ENCODE results near the gene IL11RA. TPM values are rescaled to one million over a fixed set of nuclear protein-coding genes. Genes with fewer than 3 reads are reported as not detected.

The IL11RA gene
- total and polyA plus RNA-seq, 9 of the 15 experiments (the other 6 are each of a cell fraction or from before 2014, with no cell fraction given) = 0.11 to 5.8 (median 2.8) TPM

- TF ChIP-seq ETV1 (tag; conservative IDR thresholded peaks at IDR 0.05; ENCODE audit: low read depth) (peak; percentile 46; the same call in 1 of the 2 replicates), U2AF1 (optimal IDR thresholded peaks at IDR 0.05; ENCODE audit: low read depth, low read length) (no peak), ZNF274 (IDR thresholded peaks at IDR 0.05; ENCODE audit: borderline replicate concordance, low read depth, low read length) (no peak), LEF1 (IDR thresholded peaks at IDR 0.05) (no peak), SP1 (CRISPR knock-in tag; IDR thresholded peaks at IDR 0.05) (0 out of 2 replicates have a peak, but pooled peaks have one; percentile 26), BRF1 (IDR thresholded peaks at IDR 0.05; ENCODE audit: borderline replicate concordance, extremely low read depth, insufficient read length) (no peak), FOXJ2 (tag; IDR thresholded peaks at IDR 0.05) (no peak), EZH2 (IDR thresholded peaks at IDR 0.05; ENCODE audit: borderline replicate concordance, low read depth, low read length) (no peak), E2F4 (CRISPR knock-in tag; IDR thresholded peaks at IDR 0.05; ENCODE audit: low read depth) (no peak), KDM5B (IDR thresholded peaks at IDR 0.05; ENCODE audit: insufficient replicate concordance, low read depth, low read length) (no peak), ELF4 (CRISPR knock-in tag; IDR thresholded peaks at IDR 0.05) (no peak), ZNF197 (CRISPR knock-in tag; IDR thresholded peaks at IDR 0.05; ENCODE audit: low read depth) (no peak), SRF (CRISPR knock-in tag; IDR thresholded peaks at IDR 0.05) (no peak), ARID3B (CRISPR knock-in tag; IDR thresholded peaks at IDR 0.05; ENCODE audit: borderline replicate concordance) (no peak), KDM4B (IDR thresholded peaks at IDR 0.05; ENCODE audit: borderline replicate concordance in 2 of 2, low read depth in 1 of 2) (no peak), ZNF174 (CRISPR knock-in tag; IDR thresholded peaks at IDR 0.05) (no peak), CCAR2 (IDR thresholded peaks at IDR 0.05; ENCODE audit: low read depth, low read length) (no peak), JUN (IDR thresholded peaks at IDR 0.05; ENCODE audit: borderline replicate concordance, low read depth, low read length) (no peak; the same call in 1 of the 2 replicates), JUN (CRISPR knock-in tag; IDR thresholded peaks at IDR 0.05; ENCODE audit: borderline replicate concordance) (no peak), ZBTB26 (CRISPR knock-in tag; IDR thresholded peaks at IDR 0.05) (no peak), FOXM1 (IDR thresholded peaks at IDR 0.05; ENCODE audit: low read depth) (no peak), FOXM1 (CRISPR knock-in tag; IDR thresholded peaks at IDR 0.05; ENCODE audit: low read depth) (0 out of 2 replicates have a peak, but pooled peaks have one; percentile 43), ZNF77 (CRISPR knock-in tag; IDR thresholded peaks at IDR 0.05) (no peak), EWSR1 (IDR thresholded peaks at IDR 0.05; ENCODE audit: borderline replicate concordance, low read depth, partially characterized antibody) (no peak)
Observed at GRCh38 chr9:34646211-34647083, 5.5 kb upstream of the IL11RA start, which contains the start of gene GALT (continued).
